Fibroblast of mammary gland (primary cell): Measurements from ENCODE around the gene OIP5.
"Not testable (repeated sequence)": the region's sequence is repeated elsewhere in the genome, so short reads cannot be mapped to it uniquely, and the experiment has no call there.

Source experiments
- DNase-seq: peaks from one replicate; pipeline ENCODE4 v3.0.0-alpha.2; 2010; ENCODE audit warnings: low read depth
- H3K4me3 ChIP-seq: 2 replicates; pipeline ENCODE4 v1.5.1; 2011; ENCODE audit warnings: low read depth, mild to moderate bottlenecking, low read length, moderate library complexity; ENCODE audit not compliant: control insufficient read depth
- CTCF ChIP-seq: conservative IDR thresholded peaks from 2 replicates; pipeline ENCODE4 v1.5.1; 2011; ENCODE audit warnings: low read depth, low read length, inconsistent platforms; ENCODE audit not compliant: control insufficient read depth, insufficient read depth

The OIP5 gene

GRCh38 chr15:41333026-41333562 lies 703 bp upstream of the OIP5 start:
- DNase-seq: peak; percentile 31

DNA sequence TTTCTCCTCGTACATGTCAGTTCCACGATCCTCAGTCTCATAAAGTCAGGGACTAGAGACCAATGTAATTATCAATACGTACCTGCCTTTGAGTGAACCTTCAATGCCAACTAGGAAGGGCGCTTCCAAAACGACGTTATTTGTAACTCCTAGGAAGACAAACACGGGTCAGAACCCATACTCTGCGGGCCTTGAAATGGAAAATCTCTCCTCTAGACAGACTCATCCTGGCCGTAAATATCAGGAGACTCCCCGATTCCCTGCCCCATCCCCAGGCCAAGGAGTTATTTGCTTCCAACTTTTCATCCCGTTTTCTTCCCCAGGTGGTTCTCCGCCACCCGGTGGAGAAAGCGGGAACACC lies 578 bp downstream of the OIP5 start:
- DNase-seq: peak; percentile 60

More at GRCh38 chr15:41333026-41333562, 703 bp upstream of the OIP5 start:
- no peak for TF ChIP-seq CTCF
- peak overlapping the region; percentile 76 for H3K4me3 ChIP-seq

GRCh38 chr15:41331281-41331680 lies 1.1 kb downstream of the OIP5 start:
- peak overlapping the region; percentile 76 for H3K4me3 ChIP-seq
- TF ChIP-seq CTCF: no peak
- DNase-seq: no peak

More for the DNA sequence above, 578 bp downstream of the OIP5 start:
- peak; percentile 69 for TF ChIP-seq CTCF
- peak overlapping the region; percentile 76 for H3K4me3 ChIP-seq

DNA sequence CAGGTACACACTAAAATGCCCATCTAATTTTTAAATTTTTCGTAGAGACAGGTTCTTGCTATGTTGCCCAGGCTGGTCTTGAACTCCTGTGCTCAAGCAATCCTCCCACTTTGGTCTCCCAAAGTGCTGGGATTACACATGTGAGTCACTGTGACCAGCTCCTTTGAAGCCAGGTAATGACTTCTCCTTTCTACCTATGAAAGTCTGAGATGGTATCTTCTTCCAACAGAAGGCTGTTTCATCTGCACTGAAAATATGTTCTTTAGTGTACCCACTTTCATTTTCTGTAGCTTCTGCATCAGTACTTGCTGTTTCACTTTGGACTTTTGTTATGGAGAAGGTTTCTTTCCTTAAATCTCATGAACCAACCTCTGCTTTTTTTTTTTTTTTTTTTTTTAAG lies 8.8 kb downstream of the OIP5 start:
- no peak overlapping the region for H3K4me3 ChIP-seq
- no peak for TF ChIP-seq CTCF
- DNase-seq: no peak

DNA sequence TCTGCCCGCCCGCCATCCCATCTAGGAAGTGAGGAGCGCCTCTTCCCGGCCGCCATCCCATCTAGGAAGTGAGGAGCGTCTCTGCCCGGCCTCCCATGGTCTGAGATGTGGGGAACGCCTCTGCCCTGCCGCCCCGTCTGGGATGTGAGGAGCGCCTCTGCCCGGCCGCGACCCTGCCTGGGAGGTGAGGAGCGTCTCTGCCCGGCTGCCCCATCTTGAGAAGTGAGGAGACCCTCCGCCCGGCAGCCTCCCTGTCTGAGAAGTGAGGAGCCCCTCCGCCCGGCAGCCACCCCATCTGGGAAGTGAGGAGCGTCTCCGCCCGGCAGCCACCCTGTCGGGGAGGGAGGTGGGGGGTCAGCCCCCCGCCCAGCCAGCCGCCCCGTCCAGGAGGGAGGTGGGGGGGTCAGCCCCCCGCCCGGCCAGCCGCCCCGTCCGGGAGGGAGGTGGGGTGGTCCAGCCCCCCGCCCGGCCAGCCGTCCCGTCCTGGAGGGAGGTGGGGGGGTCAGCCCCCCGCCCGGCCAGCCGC lies 11.5 kb downstream of the OIP5 start:
- not testable (repeated sequence) for H3K4me3 ChIP-seq, DNase-seq

- no peak overlapping the region for H3K4me3 ChIP-seq
- no peak for DNase-seq
- TF ChIP-seq CTCF: no peak
Measured at GRCh38 chr15:41309226-41309905, 23.0 kb downstream of the OIP5 start.

- DNase-seq: no peak
- no peak overlapping the region for H3K4me3 ChIP-seq
- no peak for TF ChIP-seq CTCF
Measured at GRCh38 chr15:41307679-41308078, 24.7 kb downstream of the OIP5 start.
